Neuronal stem cell (in vitro differentiated cells): ENCODE measurements around the gene HLA-DMA.

ENCODE experiments used
- DNase-seq: peaks from one replicate; pipeline ENCODE4 v3.0.0-alpha.2; 2013; ENCODE audit warnings: low spot score
- H2AFZ ChIP-seq: one replicate; pipeline ENCODE4 v1.6.1; 2013; ENCODE audit warnings: mild to moderate bottlenecking, low read length, inconsistent platforms
- H2AK5ac ChIP-seq: 2 replicates; pipeline ENCODE4 v1.6.1; 2013; ENCODE audit warnings: low read depth, mild to moderate bottlenecking, inconsistent platforms, low read length, moderate library complexity, mixed read lengths
- H2BK120ac ChIP-seq: 2 replicates; pipeline ENCODE4 v1.6.1; 2013; ENCODE audit warnings: low read depth, mild to moderate bottlenecking, inconsistent platforms, low read length, moderate library complexity, mixed read lengths
- H2BK12ac ChIP-seq: one replicate; pipeline ENCODE4 v1.6.1; 2013; ENCODE audit warnings: low read length, inconsistent platforms
- H2BK15ac ChIP-seq: 2 replicates; pipeline ENCODE4 v1.6.1; 2013; ENCODE audit warnings: mild to moderate bottlenecking, low read length, inconsistent platforms, mixed read lengths
- H2BK5ac ChIP-seq: one replicate; pipeline ENCODE4 v1.6.1; 2013; ENCODE audit warnings: inconsistent platforms, mild to moderate bottlenecking, low read length, moderate library complexity
- H3K14ac ChIP-seq: one replicate; pipeline ENCODE4 v1.6.1; 2013; ENCODE audit warnings: low read length, inconsistent platforms
- H3K18ac ChIP-seq: 2 replicates; pipeline ENCODE4 v1.6.1; 2013; ENCODE audit warnings: low read length, inconsistent platforms
- H3K23ac ChIP-seq: 2 replicates; pipeline ENCODE4 v1.6.1; 2013; ENCODE audit warnings: low read depth, mild to moderate bottlenecking, mixed read lengths, low read length, inconsistent platforms; ENCODE audit not compliant: poor library complexity
- H3K27ac ChIP-seq: replicated peaks from 3 replicates; pipeline ENCODE4 v1.5.1; 2013; ENCODE audit warnings: low read length, inconsistent platforms
- H3K27me3 ChIP-seq, 3 experiments: 2 replicates each; pipeline ENCODE4 v1.6.1; 2013; ENCODE audit warnings: low read length in 3 of 3, mild to moderate bottlenecking in 2 of 3, inconsistent platforms in 1 of 3, low read depth in 1 of 3, mixed read lengths in 1 of 3, moderate library complexity in 1 of 3; ENCODE audit not compliant: control insufficient read depth in 3 of 3, insufficient read depth in 3 of 3
- H3K36me3 ChIP-seq, 2 donors: replicated peaks in 1 of 2; 2 replicates each; pipeline ENCODE4 v1.6.1; 2013; ENCODE audit warnings: low read length in 2 of 2; ENCODE audit not compliant: control insufficient read depth in 2 of 2, insufficient read depth in 2 of 2
- H3K4ac ChIP-seq: 2 replicates; pipeline ENCODE4 v1.6.1; 2013; ENCODE audit warnings: inconsistent platforms, mild to moderate bottlenecking, low read length, moderate library complexity
- H3K4me1 ChIP-seq, 2 donors: 1 replicate in 1 of 2; 2 replicates in 1 of 2; pipeline ENCODE4 v1.6.1; 2013; ENCODE audit warnings: low read length in 2 of 2, low read depth in 1 of 2; ENCODE audit not compliant: control insufficient read depth in 2 of 2, insufficient read depth in 1 of 2
- H3K4me2 ChIP-seq: one replicate; pipeline ENCODE4 v1.6.1; 2013; ENCODE audit warnings: mild to moderate bottlenecking, low read length, inconsistent platforms; ENCODE audit not compliant: insufficient read depth, poor library complexity, severe bottlenecking
- H3K4me3 ChIP-seq, 2 donors: 2 replicates each; pipeline ENCODE4 v1.5.1; 2013; ENCODE audit warnings: low read length in 2 of 2, mild to moderate bottlenecking in 2 of 2, inconsistent platforms in 1 of 2, moderate library complexity in 1 of 2
- H3K79me1 ChIP-seq: one replicate; pipeline ENCODE4 v1.6.1; 2013; ENCODE audit warnings: low read depth, mild to moderate bottlenecking, inconsistent platforms, low read length, moderate library complexity
- H3K9ac ChIP-seq: one replicate; pipeline ENCODE4 v1.6.1; 2013; ENCODE audit warnings: mild to moderate bottlenecking, low read depth, low read length, inconsistent platforms; ENCODE audit not compliant: poor library complexity
- H3K9me3 ChIP-seq, 2 donors: replicated peaks in 1 of 2; 2 replicates each; pipeline versions ENCODE3 to v1.6.1; 2013; ENCODE audit warnings: low read length in 2 of 2, mild to moderate bottlenecking in 2 of 2, inconsistent platforms in 1 of 2, low read depth in 1 of 2, mixed read lengths in 1 of 2, moderate library complexity in 1 of 2; ENCODE audit not compliant: control insufficient read depth in 2 of 2, insufficient read depth in 1 of 2
- H4K8ac ChIP-seq: one replicate; pipeline ENCODE4 v1.6.1; 2013; ENCODE audit warnings: low read depth, mild to moderate bottlenecking, inconsistent platforms, low read length, moderate library complexity
- H4K91ac ChIP-seq: one replicate; pipeline ENCODE4 v1.6.1; 2013; ENCODE audit warnings: low read length, low read depth, mild to moderate bottlenecking, inconsistent platforms; ENCODE audit not compliant: poor library complexity
- WGBS, 2 donors: extraction: QIAGEN DNeasy Blood & Tissue Kit; methylation state at CpG; one replicate each; pipeline ENCODE4 v1.1.7; 2013; ENCODE audit warnings: missing lambda C conversion rate in 2 of 2, mixed read lengths in 1 of 2; ENCODE audit not compliant: insufficient read length in 2 of 2, insufficient replicate concordance in 1 of 2; ENCODE audit errors: extremely low coverage in 2 of 2; 5-methylcytosine and 5-hydroxymethylcytosine counted together

The HLA-DMA gene

GRCh38 chr6:32956176-32956575, 3.3 kb upstream of the HLA-DMA start:
- no CpG with 5 or more reads among the region's 2 CpGs for WGBS, 2 donors
- DNase-seq = no peak

GRCh38 chr6:32954986-32955802, 2.3 kb upstream of the HLA-DMA start:
- Histone ChIP-seq H2BK5ac (no peak overlapping the region), H4K8ac (no peak overlapping the region), H3K18ac (no peak overlapping the region), H3K23ac (no peak overlapping the region), H3K9ac (no peak overlapping the region), H3K4me2 (no peak overlapping the region), H2BK12ac (no peak overlapping the region), H3K27me3 (peaks cover 0 to under 1% (median 0%) of the 10 kb centered on the region in 3 experiments), H4K91ac (no peak overlapping the region), H3K27ac (no peak overlapping the region), H2AK5ac (no peak overlapping the region), H3K14ac (no peak overlapping the region), H2BK120ac (no peak overlapping the region), H3K79me1 (no peaks in the 10 kb centered on the region), H3K9me3 (no peaks in the 10 kb centered on the region), H3K4me1 (no peaks in the 10 kb centered on the region), H3K4ac (no peak overlapping the region), H2BK15ac (no peak overlapping the region), H3K4me3 (no peak overlapping the region), H3K36me3 (no peaks in the 10 kb centered on the region), H2AFZ (no peak overlapping the region)
- DNase-seq = no peak
- WGBS, 2 donors = no CpG with 5 or more reads among the region's 3 CpGs

More at GRCh38 chr6:32956176-32956575, 3.3 kb upstream of the HLA-DMA start:
- Histone ChIP-seq H2AK5ac (no peak overlapping the region), H4K91ac (no peak overlapping the region), H3K4me2 (no peak overlapping the region), H2BK120ac (no peak overlapping the region), H3K27me3 (no peaks in the 10 kb centered on the region), H3K4me1 (no peaks in the 10 kb centered on the region), H3K36me3 (no peaks in the 10 kb centered on the region), H3K4me3 (no peak overlapping the region), H2BK12ac (no peak overlapping the region), H2BK5ac (no peak overlapping the region), H3K9ac (no peak overlapping the region), H3K27ac (no peak overlapping the region), H3K9me3 (no peaks in the 10 kb centered on the region), H3K79me1 (no peaks in the 10 kb centered on the region), H3K18ac (no peak overlapping the region), H3K14ac (no peak overlapping the region), H2AFZ (no peak overlapping the region), H3K23ac (no peak overlapping the region), H2BK15ac (no peak overlapping the region), H3K4ac (no peak overlapping the region), H4K8ac (no peak overlapping the region)

- no peaks in the 10 kb centered on the region for H3K4me1 ChIP-seq
- no peak overlapping the region for H2BK12ac ChIP-seq
- H2AFZ ChIP-seq = no peak overlapping the region
- no peaks in the 10 kb centered on the region for H3K79me1 ChIP-seq
- H3K14ac ChIP-seq = no peak overlapping the region
- no peak overlapping the region for H3K4me3 ChIP-seq
- DNase-seq = no peak
- no peak overlapping the region for H2AK5ac ChIP-seq
- no peak overlapping the region for H3K18ac ChIP-seq
- no peak overlapping the region for H4K91ac ChIP-seq
- WGBS, 2 donors = no CpG with 5 or more reads among the region's 4 CpGs
- H3K9ac ChIP-seq = no peak overlapping the region
- no peak overlapping the region for H4K8ac ChIP-seq
- H2BK15ac ChIP-seq = no peak overlapping the region
- H3K36me3 ChIP-seq = no peaks in the 10 kb centered on the region
- H2BK5ac ChIP-seq = peak overlapping the region; percentile 35
- H3K4ac ChIP-seq = no peak overlapping the region
- H3K4me2 ChIP-seq = no peak overlapping the region
- H3K27ac ChIP-seq = no peak overlapping the region
- no peaks in the 10 kb centered on the region for H3K9me3 ChIP-seq
- peaks cover 0 to 8% (median 0%) of the 10 kb centered on the region in 3 experiments for H3K27me3 ChIP-seq
- no peak overlapping the region for H3K23ac ChIP-seq
- H2BK120ac ChIP-seq = no peak overlapping the region
Measured at GRCh38 chr6:32954267-32954666, 1.4 kb upstream of the HLA-DMA start.

GRCh38 chr6:32953775-32954174, 878 bp upstream of the HLA-DMA start:
- Histone ChIP-seq H3K4me3 (no peak overlapping the region), H2AK5ac (no peak overlapping the region), H3K14ac (no peak overlapping the region), H4K8ac (no peak overlapping the region), H3K9ac (no peak overlapping the region), H3K4me2 (no peak overlapping the region), H2BK5ac (no peak overlapping the region), H2BK15ac (no peak overlapping the region), H3K79me1 (no peaks in the 10 kb centered on the region), H3K27ac (no peak overlapping the region), H3K9me3 (no peaks in the 10 kb centered on the region), H3K4me1 (no peaks in the 10 kb centered on the region), H2AFZ (no peak overlapping the region), H3K18ac (no peak overlapping the region), H3K36me3 (no peaks in the 10 kb centered on the region), H4K91ac (no peak overlapping the region), H3K4ac (no peak overlapping the region), H3K23ac (no peak overlapping the region), H2BK120ac (no peak overlapping the region), H3K27me3 (peaks cover 0 to 11% (median 0%) of the 10 kb centered on the region in 3 experiments), H2BK12ac (no peak overlapping the region)
- WGBS, 2 donors = no CpG with 5 or more reads among the region's 4 CpGs
- DNase-seq = no peak
